HepG2 (cell line): ENCODE data around the gene ME3. TPM values are rescaled to one million over a fixed set of nuclear protein-coding genes. Genes with fewer than 3 reads are reported as not detected.

Experiments
- ATAC-seq: fragments of 200-7000 bp; cut with Tn5 transposase; 3 replicates; pipeline ENCODE4 v1.9.1; 2020; ENCODE audit warnings: mild to moderate bottlenecking, moderate library complexity
- BruUV-seq: library from RNA; stranded (reverse); fragments of 400-500 nt; replicated peaks from 2 replicates; lab custom pipeline; 2021; lab: Mats Ljungman, UMichigan
- CTCF ChIA-PET: fragments of 300-600 bp; formaldehyde crosslinking; extraction: SDS; loops from one replicate; lab custom pipeline; 2021; ENCODE audit warnings: low total read pairs, inconsistent platforms, low intra/inter-chr PET ratio; lab: Yijun Ruan, JAX
- POLR2A ChIA-PET: fragments of 350-600 bp; sonication (Branson Sonifier 250); formaldehyde crosslinking; loops from one replicate; lab custom pipeline; 2020; ENCODE audit warnings: antibody characterized with exemption, inconsistent platforms; lab: Yijun Ruan, JAX
- DNase-seq: peaks from one replicate; pipeline ENCODE4 v3.0.0-alpha.2; 2015; ENCODE audit warnings: low spot score
- FAIRE-seq: peaks from 3 replicates; lab custom pipeline; 2011; peaks lifted over from hg19 to GRCh38; lab: Jason Lieb, UNC
- H2AFZ ChIP-seq: one replicate; pipeline ENCODE4 v1.6.1; 2011; ENCODE audit warnings: low read length, inconsistent platforms
- H3K27ac ChIP-seq: fragments of 300-600 bp; 3 replicates; pipeline ENCODE4 v1.8.0; 2011; ENCODE audit warnings: mixed run types, mild to moderate bottlenecking, mixed read lengths, low read length, inconsistent platforms; ENCODE audit not compliant: insufficient read depth; ENCODE audit errors: extremely low read length
- H3K27me3 ChIP-seq, 2 experiments: fragments of 200-600 bp in 1 of 2; 2 replicates in 1 of 2; 3 replicates in 1 of 2; pipeline versions ENCODE4 v1.6.0 to v1.8.0; 2011; ENCODE audit warnings: low read length in 2 of 2, mild to moderate bottlenecking in 2 of 2, moderate library complexity in 2 of 2, inconsistent platforms in 1 of 2; ENCODE audit not compliant: insufficient read depth in 2 of 2, control insufficient read depth in 1 of 2
- H3K36me3 ChIP-seq, 2 experiments: fragments of 200-600 bp in 1 of 2; replicated peaks in 1 of 2; 2 replicates in 1 of 2; 3 replicates in 1 of 2; pipeline versions ENCODE4 v1.5.1 to v1.8.0; 2011; ENCODE audit warnings: low read length in 2 of 2, inconsistent platforms in 1 of 2; ENCODE audit not compliant: insufficient read depth in 2 of 2, control insufficient read depth in 1 of 2
- H3K4me1 ChIP-seq: 2 replicates; pipeline ENCODE4 v1.5.1; 2012; ENCODE audit warnings: low read length, inconsistent platforms; ENCODE audit not compliant: insufficient read depth
- H3K4me2 ChIP-seq: 2 replicates; pipeline ENCODE4 v1.6.0; 2011; ENCODE audit warnings: low read depth, low read length, inconsistent platforms
- H3K4me3 ChIP-seq, 3 experiments: fragments of 200-600 bp in 1 of 3; sonication (generic), shearing (Covaris generic) in 1 of 3; replicated peaks in 1 of 3; 2 replicates each; pipeline ENCODE4 v1.5.1; 2011 to 2016; ENCODE audit warnings: low read length in 3 of 3, inconsistent platforms in 2 of 3, low read depth in 2 of 3, mild to moderate bottlenecking in 2 of 3, control low read depth in 1 of 3, mixed read lengths in 1 of 3; ENCODE audit not compliant: insufficient read depth in 1 of 3
- H3K79me2 ChIP-seq: one replicate; pipeline ENCODE4 v1.6.1; 2011; ENCODE audit warnings: low read length, inconsistent platforms; ENCODE audit not compliant: insufficient read depth
- H3K9ac ChIP-seq: 2 replicates; pipeline ENCODE4 v1.6.0; 2011; ENCODE audit warnings: mild to moderate bottlenecking, low read depth, low read length, inconsistent platforms; ENCODE audit not compliant: insufficient read depth
- H3K9me3 ChIP-seq: 2 replicates; pipeline ENCODE4 v1.5.1; 2012; ENCODE audit warnings: mild to moderate bottlenecking, low read length
- H4K20me1 ChIP-seq: 2 replicates; pipeline ENCODE4 v1.6.0; 2011; ENCODE audit warnings: inconsistent platforms, mild to moderate bottlenecking, low read length, moderate library complexity; ENCODE audit not compliant: insufficient read depth
- MEF2D ChIP-seq: sonication (generic); formaldehyde crosslinking; IDR thresholded peaks from 2 replicates; pipeline ENCODE4 v1.5.1; 2020; ENCODE audit warnings: mild to moderate bottlenecking, missing genetic modification reagents
- RFXANK ChIP-seq: IDR thresholded peaks from 2 replicates; pipeline ENCODE4 v1.6.1; 2016
- SMYD3 ChIP-seq: sonication (generic); formaldehyde crosslinking; IDR thresholded peaks from 2 replicates; pipeline ENCODE4 v1.8.1; 2023; ENCODE audit warnings: mild to moderate bottlenecking, missing genetic modification reagents
- ZBTB2 ChIP-seq: sonication (generic); formaldehyde crosslinking; IDR thresholded peaks from 2 replicates; pipeline ENCODE4 v1.8.0; 2022; ENCODE audit warnings: low read depth, missing genetic modification reagents
- ZNF275 ChIP-seq: sonication (generic); formaldehyde crosslinking; IDR thresholded peaks from 2 replicates; pipeline ENCODE4 v1.8.0; 2022; ENCODE audit warnings: missing genetic modification reagents, mild to moderate bottlenecking, inconsistent platforms, borderline replicate concordance
- WGBS: methylation state at CpG from one replicate; pipeline ENCODE4 v1.1.6; 2017; ENCODE audit warnings: low lambda C conversion rate; 5-methylcytosine and 5-hydroxymethylcytosine counted together
- in situ Hi-C: cut with HindIII; loops from 2 replicates; pipeline ENCODE4 v1.10.0; 2017; ENCODE audit warnings: low pct_unique_long_range_greater_than_20kb; ENCODE audit not compliant: extremely low pct_ligation_motif_present
- intact Hi-C: fragments of 100-400 bp; cut with micrococcal nuclease; formaldehyde crosslinking; loops from one replicate; pipeline ENCODE4 v1.10.0; 2022; ENCODE audit not compliant: unreplicated experiment
- polyA plus RNA-seq, 8 experiments: library from polyadenylated mRNA; depleted of rRNA in 3 of 8; stranded (reverse) in 7 of 8; unstranded in 1 of 8; fragments of >200 nt; fragmentation: Illumina TruSeq in 4 of 8; extraction: Trizol in 4 of 8; gene quantifications; 2 replicates each; pipeline versions ENCODE4 v1.2.1 to v1.2.3, GENCODE V29; 2011 to 2016; ENCODE audit warnings: low read depth in 4 of 8, missing spikeins in 1 of 8, mixed read lengths in 1 of 8; ENCODE audit not compliant: insufficient read depth in 1 of 8
- total RNA-seq, 5 experiments: library from RNA; depleted of rRNA; stranded (reverse); fragments of >200 nt; fragmentation: Illumina TruSeq; extraction: Trizol; gene quantifications; 2 replicates each; pipeline ENCODE4 v1.2.3, GENCODE V29; 2016; ENCODE audit warnings: low read depth in 1 of 5

The ME3 gene
- total and polyA plus RNA-seq, 2 of the 13 experiments (the other 11 are each of a cell fraction or from before 2014, with no cell fraction given), result not detected

- 40% methylated on average over 4 of the region's 4 CpGs for WGBS
- in situ Hi-C loops (no loop called here), intact Hi-C loops (no loop called here)
These were observed 257.4 kb downstream of the ME3 start for GRCh38 chr11:86415026-86415425.

More at GRCh38 chr11:86415026-86415425, 257.4 kb downstream of the ME3 start:
- no peaks in the 10 kb centered on the region for H4K20me1 ChIP-seq
- H3K9ac ChIP-seq, result no peak overlapping the region
- no peaks in the 10 kb centered on the region for H3K4me1 ChIP-seq
- POLR2A ChIA-PET, result no interaction called here
- no peaks in the 10 kb centered on the region for H3K79me2 ChIP-seq
- no peak for ATAC-seq
- CTCF ChIA-PET, result no interaction called here
- H3K4me2 ChIP-seq, result no peak overlapping the region
- H3K27me3 ChIP-seq, result no peaks in the 10 kb centered on the region; a peak in 1 of 5 replicates
- no peaks in the 10 kb centered on the region for H3K36me3 ChIP-seq
- no peak for FAIRE-seq
- no peak overlapping the region for H3K4me3 ChIP-seq
- H2AFZ ChIP-seq, result no peak overlapping the region
- DNase-seq, result no peak
- no peak overlapping the region for H3K27ac ChIP-seq
- TF ChIP-seq SMYD3 (CRISPR knock-in tag) (no peak), ZNF275 (no peak), MEF2D (no peak), RFXANK (CRISPR knock-in tag) (no peak), ZBTB2 (CRISPR knock-in tag) (no peak)
- no peaks in the 10 kb centered on the region for H3K9me3 ChIP-seq
- BruUV-seq, result no TSS peak
